DND-41 (cell line): ENCODE results near the gene PGAM2.

ENCODE experiments used
- ATAC-seq: fragments of 200-7000 bp; cut with Tn5 transposase; 3 replicates; pipeline ENCODE4 v1.9.1; 2021; ENCODE audit warnings: low read depth; ENCODE audit not compliant: insufficient read depth
- DNase-seq: peaks from one replicate; pipeline ENCODE4 v3.0.0-alpha.2; 2020
- H2AFZ ChIP-seq: 2 replicates; pipeline ENCODE4 v1.6.0; 2012; ENCODE audit warnings: low read depth, low read length
- H3K27ac ChIP-seq: 2 replicates; pipeline ENCODE4 v1.5.1; 2012; ENCODE audit warnings: low read length, inconsistent platforms
- H3K27me3 ChIP-seq: fragments of 200-600 bp; sonication (generic); 2 replicates; pipeline ENCODE4 v1.6.0; 2012; ENCODE audit warnings: low read length, mild to moderate bottlenecking, inconsistent platforms; ENCODE audit not compliant: insufficient read depth, poor library complexity
- H3K36me3 ChIP-seq: 2 replicates; pipeline ENCODE4 v1.5.1; 2012; ENCODE audit warnings: low read length, inconsistent platforms; ENCODE audit not compliant: insufficient read depth
- H3K4me1 ChIP-seq: 2 replicates; pipeline ENCODE4 v1.5.1; 2012; ENCODE audit warnings: mild to moderate bottlenecking, low read length; ENCODE audit not compliant: insufficient read depth
- H3K4me2 ChIP-seq: 2 replicates; pipeline ENCODE4 v1.6.0; 2012; ENCODE audit warnings: mild to moderate bottlenecking, moderate library complexity, low read length, inconsistent platforms; ENCODE audit not compliant: insufficient read depth
- H3K4me3 ChIP-seq, 2 experiments: fragments of 200-600 bp in 1 of 2; shearing (Covaris generic) in 1 of 2; 2 replicates each; pipeline ENCODE4 v1.5.1; 2012 to 2016; ENCODE audit warnings: inconsistent platforms in 2 of 2, low read length in 2 of 2, mild to moderate bottlenecking in 2 of 2, low read depth in 1 of 2, moderate library complexity in 1 of 2
- H3K79me2 ChIP-seq: 2 replicates; pipeline ENCODE4 v1.6.0; 2012; ENCODE audit warnings: low read length, inconsistent platforms; ENCODE audit not compliant: insufficient read depth
- H3K9ac ChIP-seq: 2 replicates; pipeline ENCODE4 v1.6.0; 2012; ENCODE audit warnings: low read depth, mild to moderate bottlenecking, inconsistent platforms, low read length, moderate library complexity
- H3K9me3 ChIP-seq: 2 replicates; pipeline ENCODE4 v1.5.1; 2012; ENCODE audit warnings: low read length, moderate library complexity, mild to moderate bottlenecking, inconsistent platforms; ENCODE audit not compliant: insufficient read depth, severe bottlenecking
- H4K20me1 ChIP-seq: 2 replicates; pipeline ENCODE4 v1.6.0; 2012; ENCODE audit warnings: low read length; ENCODE audit not compliant: insufficient read depth
- EZH2 ChIP-seq: IDR thresholded peaks from 3 replicates; pipeline ENCODE4 v1.6.1; 2012; ENCODE audit warnings: borderline replicate concordance, low read depth, mild to moderate bottlenecking, moderate library complexity, low read length, inconsistent platforms; ENCODE audit not compliant: severe bottlenecking
- TF ChIP-seq, protein P1 (sequence below): IDR thresholded peaks from 2 replicates; pipeline ENCODE4 v1.5.1; 2012; ENCODE audit warnings: borderline replicate concordance, low read length, moderate library complexity, mild to moderate bottlenecking; ENCODE audit not compliant: poor library complexity, severe bottlenecking; ENCODE audit errors: extremely low read depth

Gene PGAM2

DNA sequence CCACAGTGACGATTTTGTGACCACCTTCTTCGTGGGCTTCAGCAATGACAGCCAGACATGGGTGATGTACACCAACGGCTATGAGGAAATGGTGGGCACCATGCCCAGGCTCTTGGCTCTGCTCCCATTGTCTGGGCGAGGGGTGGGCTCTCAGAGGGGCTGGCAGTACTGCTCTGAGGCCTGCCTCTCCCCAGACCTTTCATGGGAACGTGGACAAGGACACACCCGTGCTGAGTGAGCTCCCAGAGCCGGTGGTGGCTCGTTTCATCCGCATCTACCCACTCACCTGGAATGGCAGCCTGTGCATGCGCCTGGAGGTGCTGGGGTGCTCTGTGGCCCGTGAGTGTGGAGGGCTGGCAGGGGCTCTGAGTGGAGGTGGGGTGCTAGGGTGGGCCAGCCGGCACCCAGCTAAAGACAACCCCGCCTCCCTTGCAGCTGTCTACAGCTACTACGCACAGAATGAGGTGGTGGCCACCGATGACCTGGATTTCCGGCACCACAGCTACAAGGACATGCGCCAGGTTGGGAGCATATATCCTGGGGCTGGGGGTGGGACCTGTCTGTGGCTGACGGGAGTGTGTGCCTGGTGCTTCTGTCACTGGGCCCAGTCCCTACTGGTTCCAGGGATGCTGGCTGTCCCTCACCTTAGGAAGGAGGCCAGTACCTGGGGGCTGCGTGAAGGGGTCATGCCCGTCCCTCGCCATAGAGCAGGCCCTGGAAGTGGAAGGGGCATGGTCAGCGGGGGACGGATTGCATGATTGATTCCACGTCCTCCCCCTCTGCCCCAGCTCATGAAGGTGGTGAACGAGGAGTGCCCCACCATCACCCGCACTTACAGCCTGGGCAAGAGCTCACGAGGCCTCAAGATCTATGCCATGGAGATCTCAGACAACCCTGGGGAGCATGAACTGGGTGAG, 45.6 kb upstream of the PGAM2 start:
- no peak for ATAC-seq
- H3K9ac ChIP-seq = no peak overlapping the region
- peaks cover 99% of the 10 kb centered on the region for H3K36me3 ChIP-seq
- peak overlapping the region; percentile 15; the same call in 1 of the 2 replicates for H3K4me2 ChIP-seq
- peak overlapping the region; percentile 32; the same call in 1 of the 2 replicates for H3K27ac ChIP-seq
- no peaks in the 10 kb centered on the region for H3K27me3 ChIP-seq
- no peak overlapping the region for H2AFZ ChIP-seq
- H3K4me3 ChIP-seq = no peak overlapping the region
- TF ChIP-seq, protein P1, sequence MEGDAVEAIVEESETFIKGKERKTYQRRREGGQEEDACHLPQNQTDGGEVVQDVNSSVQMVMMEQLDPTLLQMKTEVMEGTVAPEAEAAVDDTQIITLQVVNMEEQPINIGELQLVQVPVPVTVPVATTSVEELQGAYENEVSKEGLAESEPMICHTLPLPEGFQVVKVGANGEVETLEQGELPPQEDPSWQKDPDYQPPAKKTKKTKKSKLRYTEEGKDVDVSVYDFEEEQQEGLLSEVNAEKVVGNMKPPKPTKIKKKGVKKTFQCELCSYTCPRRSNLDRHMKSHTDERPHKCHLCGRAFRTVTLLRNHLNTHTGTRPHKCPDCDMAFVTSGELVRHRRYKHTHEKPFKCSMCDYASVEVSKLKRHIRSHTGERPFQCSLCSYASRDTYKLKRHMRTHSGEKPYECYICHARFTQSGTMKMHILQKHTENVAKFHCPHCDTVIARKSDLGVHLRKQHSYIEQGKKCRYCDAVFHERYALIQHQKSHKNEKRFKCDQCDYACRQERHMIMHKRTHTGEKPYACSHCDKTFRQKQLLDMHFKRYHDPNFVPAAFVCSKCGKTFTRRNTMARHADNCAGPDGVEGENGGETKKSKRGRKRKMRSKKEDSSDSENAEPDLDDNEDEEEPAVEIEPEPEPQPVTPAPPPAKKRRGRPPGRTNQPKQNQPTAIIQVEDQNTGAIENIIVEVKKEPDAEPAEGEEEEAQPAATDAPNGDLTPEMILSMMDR = no peak
- no peak for TF ChIP-seq EZH2
- H3K4me1 ChIP-seq = peaks cover 49% of the 10 kb centered on the region
- no peak for DNase-seq
- no peaks in the 10 kb centered on the region for H3K9me3 ChIP-seq
- peaks cover 69% of the 10 kb centered on the region for H3K79me2 ChIP-seq
- peaks cover 99% of the 10 kb centered on the region for H4K20me1 ChIP-seq

- ATAC-seq = no peak
- TF ChIP-seq EZH2 = no peak
- TF ChIP-seq, protein P1 = no peak
- Histone ChIP-seq H3K27ac (0 out of 2 replicates have a peak overlapping the region, but pooled peaks have one; percentile 11), H3K9ac (no peak overlapping the region), H3K4me1 (peaks cover 59% of the 10 kb centered on the region), H2AFZ (no peak overlapping the region), H3K4me2 (peak overlapping the region; percentile 15; the same call in 1 of the 2 replicates), H3K79me2 (peaks cover 79% of the 10 kb centered on the region), H3K36me3 (peaks cover 99% of the 10 kb centered on the region), H3K9me3 (no peaks in the 10 kb centered on the region), H3K27me3 (no peaks in the 10 kb centered on the region), H3K4me3 (peak overlapping the region in 1 of 2 experiments; percentile 9; a peak in 1 of 4 replicates), H4K20me1 (peaks cover 99% of the 10 kb centered on the region)
- DNase-seq = no peak
Observed at GRCh38 chr7:44109991-44110390, 44.6 kb upstream of the PGAM2 start.

- peaks cover 95% of the 10 kb centered on the region for H4K20me1 ChIP-seq
- H3K36me3 ChIP-seq = peaks cover 96% of the 10 kb centered on the region
- H3K9ac ChIP-seq = no peak overlapping the region
- peak overlapping the region in 1 of 2 experiments; percentile 68; a peak in 1 of 4 replicates for H3K4me3 ChIP-seq
- no peak overlapping the region for H2AFZ ChIP-seq
- TF ChIP-seq, protein P1 = peak; percentile 35
- TF ChIP-seq EZH2 = no peak
- peak overlapping the region; percentile 15; the same call in 1 of the 2 replicates for H3K27ac ChIP-seq
- H3K27me3 ChIP-seq = no peaks in the 10 kb centered on the region
- DNase-seq = no peak
- ATAC-seq = no peak
- peak overlapping the region; percentile 98; the same call in 1 of the 2 replicates for H3K4me2 ChIP-seq
- peaks cover 60% of the 10 kb centered on the region for H3K4me1 ChIP-seq
- H3K79me2 ChIP-seq = peaks cover 86% of the 10 kb centered on the region
- no peaks in the 10 kb centered on the region for H3K9me3 ChIP-seq
Observed at GRCh38 chr7:44108768-44109750, 43.7 kb upstream of the PGAM2 start.
